Spleen (tissue), 7 donors: Measurements from ENCODE around the gene COL4A3.

ENCODE experiments used
- CTCF ChIP-seq, 11 experiments: fragments of 200-600 bp in 7 of 11; fragments of 450-650 bp in 4 of 11; sonication (generic) in 4 of 11; IDR thresholded peaks in 8 of 11; conservative IDR thresholded peaks in 3 of 11; 1 replicate in 7 of 11; 2 replicates in 4 of 11; pipeline versions ENCODE4 v1.4.0 to v1.8.0; 2016 to 2021; ENCODE audit warnings: antibody characterized with exemption in 11 of 11, inconsistent platforms in 4 of 11, mild to moderate bottlenecking in 1 of 11
- POLR2A ChIP-seq, 3 donors: fragments of 450-650 bp; IDR thresholded peaks; one replicate each; pipeline ENCODE4 v1.5.1; 2017; ENCODE audit warnings: antibody characterized with exemption in 3 of 3, mild to moderate bottlenecking in 1 of 3
- donor health status: DM: no; HTN: no; CAD: no; lungs with moderate emphysema.
- donor health status: DM: no; HTN: no; CAD: no.
- donor health status: DM: no; HTN: no; CAD: no.

GRCh38 chr2:227325839-227326195 lies 161.4 kb downstream of the COL4A3 start:
- TF ChIP-seq CTCF (IDR thresholded peaks at IDR 0.05 in 8 of 11, conservative IDR thresholded peaks at IDR 0.05 in 3 of 11), result no peak
- no peak for TF ChIP-seq POLR2A (IDR thresholded peaks at IDR 0.05)
